Activated T-helper 17 cell treated with anti-CD3 and anti-CD28 coated beads, Interleukin-2, amount 50 U/mL, for 72 hours (primary cell): ENCODE measurements around the gene ITPR2. TPM values are rescaled to one million over a fixed set of nuclear protein-coding genes. Genes with fewer than 3 reads are reported as not detected.

Experiments
- ATAC-seq: fragments of 150-1000 bp; cut with Tn5 transposase; replicated peaks from 2 replicates; pipeline ENCODE4 v1.10.0; 2021; ENCODE audit warnings: mild to moderate bottlenecking, moderate library complexity
- H3K27ac Mint-ChIP-seq: one replicate; pipeline ENCODE4 v1.8.0; 2022; ENCODE audit warnings: mixed read lengths
- H3K27me3 Mint-ChIP-seq: one replicate; pipeline ENCODE4 v1.8.0; 2022; ENCODE audit warnings: mixed read lengths
- H3K36me3 Mint-ChIP-seq: one replicate; pipeline ENCODE4 v1.8.0; 2022; ENCODE audit warnings: low read depth, mild to moderate bottlenecking, mixed read lengths
- H3K4me1 Mint-ChIP-seq: one replicate; pipeline ENCODE4 v1.8.0; 2022; ENCODE audit warnings: mixed read lengths
- H3K4me3 Mint-ChIP-seq: one replicate; pipeline ENCODE4 v1.8.0; 2022; ENCODE audit warnings: mild to moderate bottlenecking, mixed read lengths
- H3K9me3 Mint-ChIP-seq: one replicate; pipeline ENCODE4 v1.8.0; 2022; ENCODE audit warnings: mixed read lengths
- total RNA-seq, 2 donors: library from RNA; stranded (reverse); gene quantifications; one replicate each; pipeline ENCODE4 v1.2.3, GENCODE V29; 2022

ITPR2 gene
- total RNA-seq, 2 donors from 2014 or later, result 37.1 to 48.2 TPM

- H3K27me3 Mint-ChIP-seq, result no peaks in the 10 kb centered on the region
- H3K27ac Mint-ChIP-seq, result no peak overlapping the region
- no peaks in the 10 kb centered on the region for H3K4me1 Mint-ChIP-seq
Measured at GRCh38 chr12:26290565-26290964, 542.4 kb downstream of the ITPR2 start.

GRCh38 chr12:26287671-26288381, 545.2 kb downstream of the ITPR2 start:
- Mint-ChIP-seq H3K36me3 (no peaks in the 10 kb centered on the region), H3K9me3 (no peaks in the 10 kb centered on the region), H3K4me1 (no peaks in the 10 kb centered on the region), H3K4me3 (no peak overlapping the region), H3K27ac (no peak overlapping the region), H3K27me3 (no peaks in the 10 kb centered on the region)
- ATAC-seq, result no peak

More at GRCh38 chr12:26290565-26290964, 542.4 kb downstream of the ITPR2 start:
- Mint-ChIP-seq H3K9me3 (no peaks in the 10 kb centered on the region), H3K4me3 (no peak overlapping the region), H3K36me3 (no peaks in the 10 kb centered on the region)
- no peak for ATAC-seq

Other genes with a start within 250 kb of the ITPR2 start
- 100 to 1,000 TPM in 1 of 2 donors, 10 to 100 TPM in 1; 64.1 to 101 TPM for gene INTS13, start 104.8 kb upstream of the ITPR2 start, total RNA-seq
- 10 to 100 TPM; 51.3 to 77.4 TPM for gene FGFR1OP2, start 105.3 kb upstream of the ITPR2 start, total RNA-seq
- gene TM7SF3, start 181.2 kb upstream of the ITPR2 start, total RNA-seq, result 10 to 100 TPM; 30.7 to 42.7 TPM
- gene MED21, start 189.4 kb upstream of the ITPR2 start, total RNA-seq, result 10 to 100 TPM; 32.6 to 36.0 TPM
- gene C12orf71, start 249.4 kb upstream of the ITPR2 start, total RNA-seq, result not detected